IPS-20b (cell line): ENCODE measurements around the gene FAH.

Experiments
- H3K27ac ChIP-seq: one replicate; pipeline ENCODE4 v1.5.1; 2013; ENCODE audit warnings: low read length
- H3K27me3 ChIP-seq: 2 replicates; pipeline ENCODE4 v1.6.1; 2013; ENCODE audit warnings: mild to moderate bottlenecking, low read length, inconsistent platforms; ENCODE audit not compliant: insufficient read depth
- H3K36me3 ChIP-seq: 2 replicates; pipeline ENCODE4 v1.6.1; 2013; ENCODE audit warnings: low read depth, mild to moderate bottlenecking, inconsistent platforms, low read length, moderate library complexity; ENCODE audit not compliant: insufficient read depth
- H3K4me1 ChIP-seq: 2 replicates; pipeline ENCODE4 v1.6.1; 2013; ENCODE audit warnings: mild to moderate bottlenecking, control low read depth, inconsistent platforms, low read length, moderate library complexity; ENCODE audit not compliant: insufficient read depth
- H3K4me3 ChIP-seq: 2 replicates; pipeline ENCODE4 v1.5.1; 2013; ENCODE audit warnings: mild to moderate bottlenecking, low read length, inconsistent platforms
- H3K9ac ChIP-seq: 2 replicates; pipeline ENCODE4 v1.6.1; 2013; ENCODE audit warnings: low read depth, mild to moderate bottlenecking, inconsistent platforms, low read length, moderate library complexity
- H3K9me3 ChIP-seq: 2 replicates; pipeline ENCODE4 v1.6.1; 2013; ENCODE audit warnings: mild to moderate bottlenecking, low read depth, low read length, inconsistent platforms; ENCODE audit not compliant: insufficient read depth

The FAH gene

DNA sequence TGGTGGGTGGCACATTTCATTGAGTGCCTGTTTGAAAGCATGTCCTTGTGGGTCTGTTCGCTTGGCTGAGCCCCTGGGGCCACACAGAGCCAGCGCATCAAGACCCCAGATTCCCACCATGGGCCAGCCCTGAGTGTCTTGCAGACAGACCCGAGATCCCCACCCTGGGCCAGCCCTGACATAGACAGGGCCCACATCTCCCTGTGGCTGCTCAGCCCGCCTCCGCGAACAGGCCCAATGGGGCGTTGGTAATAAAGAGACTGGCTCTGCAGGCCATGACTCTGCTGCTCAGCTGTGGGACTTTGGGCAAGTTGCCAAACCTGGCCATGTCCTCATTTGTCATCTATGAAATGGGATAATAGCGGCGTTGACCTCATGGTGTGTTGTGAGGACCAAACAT, 22.6 kb downstream of the FAH start:
- H3K9me3 ChIP-seq: no peaks in the 10 kb centered on the region
- H3K4me3 ChIP-seq: no peak overlapping the region
- no peak overlapping the region for H3K9ac ChIP-seq
- no peaks in the 10 kb centered on the region for H3K4me1 ChIP-seq
- H3K27me3 ChIP-seq: no peaks in the 10 kb centered on the region
- no peak overlapping the region for H3K27ac ChIP-seq
- H3K36me3 ChIP-seq: peaks cover 3% of the 10 kb centered on the region; the same call in 1 of the 2 replicates

GRCh38 chr15:80176443-80176842, 23.6 kb downstream of the FAH start:
- no peaks in the 10 kb centered on the region for H3K4me1 ChIP-seq
- no peak overlapping the region for H3K9ac ChIP-seq
- H3K27ac ChIP-seq: no peak overlapping the region
- no peaks in the 10 kb centered on the region for H3K27me3 ChIP-seq
- no peaks in the 10 kb centered on the region for H3K9me3 ChIP-seq
- no peak overlapping the region for H3K4me3 ChIP-seq
- H3K36me3 ChIP-seq: peaks cover 3% of the 10 kb centered on the region; the same call in 1 of the 2 replicates

GRCh38 chr15:80177156-80177555, 24.4 kb downstream of the FAH start:
- Histone ChIP-seq H3K36me3 (peaks cover 4% of the 10 kb centered on the region; the same call in 1 of the 2 replicates), H3K9me3 (no peaks in the 10 kb centered on the region)

DNA sequence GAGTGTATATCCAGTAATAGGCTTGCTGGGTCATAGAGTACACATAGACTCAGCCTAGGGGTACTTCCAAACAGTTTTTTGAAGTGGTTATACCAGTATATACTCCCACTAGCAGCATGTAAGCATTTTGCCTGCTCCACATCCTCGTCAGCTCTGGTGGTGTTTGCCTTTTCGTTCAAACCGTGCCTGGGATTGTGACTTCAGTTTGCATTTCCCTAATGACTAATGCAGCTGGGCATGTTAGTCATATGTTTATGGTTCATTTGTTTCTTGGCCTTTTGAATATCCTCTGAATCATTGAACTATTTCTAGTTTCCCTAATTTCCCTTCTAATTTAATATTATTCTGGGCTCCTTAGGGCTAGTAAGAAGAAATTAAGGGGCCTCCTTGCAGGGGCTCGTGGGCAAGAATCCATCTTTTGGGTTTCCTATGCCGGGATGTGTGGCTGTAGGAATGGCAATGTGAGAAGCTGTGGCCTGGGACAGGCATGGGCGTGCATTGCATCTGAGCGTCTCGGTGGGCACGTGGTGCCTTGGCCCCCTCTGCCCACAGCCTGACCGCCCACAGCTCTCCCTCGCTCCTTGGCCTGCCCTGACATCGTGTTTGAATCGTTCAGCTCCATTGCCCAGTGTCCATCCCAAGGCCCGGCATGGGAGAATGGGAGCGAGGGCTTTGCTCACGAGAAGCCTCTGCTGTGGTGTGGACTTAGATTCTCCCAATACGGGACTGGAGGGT, 26.4 kb downstream of the FAH start:
- Histone ChIP-seq H3K4me3 (no peak overlapping the region), H3K9ac (no peak overlapping the region), H3K36me3 (peaks cover 10% of the 10 kb centered on the region; the same call in 1 of the 2 replicates), H3K4me1 (no peaks in the 10 kb centered on the region), H3K9me3 (no peaks in the 10 kb centered on the region), H3K27ac (no peak overlapping the region), H3K27me3 (no peaks in the 10 kb centered on the region)

More at GRCh38 chr15:80177156-80177555, 24.4 kb downstream of the FAH start:
- Histone ChIP-seq H3K4me3 (no peak overlapping the region), H3K27ac (no peak overlapping the region), H3K4me1 (no peaks in the 10 kb centered on the region), H3K27me3 (no peaks in the 10 kb centered on the region), H3K9ac (no peak overlapping the region)

- Histone ChIP-seq H3K9ac (no peak overlapping the region), H3K4me1 (no peaks in the 10 kb centered on the region), H3K36me3 (peaks cover 10% of the 10 kb centered on the region; the same call in 1 of the 2 replicates), H3K27me3 (no peaks in the 10 kb centered on the region), H3K27ac (no peak overlapping the region), H3K4me3 (no peak overlapping the region), H3K9me3 (no peaks in the 10 kb centered on the region)
These were observed 27.1 kb downstream of the FAH start for GRCh38 chr15:80179935-80180334.

- Histone ChIP-seq H3K4me3 (no peak overlapping the region), H3K9me3 (no peaks in the 10 kb centered on the region), H3K27me3 (no peaks in the 10 kb centered on the region), H3K9ac (no peak overlapping the region), H3K36me3 (peaks cover 10% of the 10 kb centered on the region; the same call in 1 of the 2 replicates), H3K4me1 (no peaks in the 10 kb centered on the region), H3K27ac (no peak overlapping the region)
These were observed 27.7 kb downstream of the FAH start for GRCh38 chr15:80180468-80180867.

GRCh38 chr15:80180986-80181385, 28.2 kb downstream of the FAH start:
- Histone ChIP-seq H3K36me3 (peaks cover 14% of the 10 kb centered on the region; the same call in 1 of the 2 replicates), H3K4me3 (no peak overlapping the region), H3K4me1 (no peaks in the 10 kb centered on the region), H3K9ac (no peak overlapping the region), H3K27me3 (no peaks in the 10 kb centered on the region), H3K9me3 (no peaks in the 10 kb centered on the region), H3K27ac (no peak overlapping the region)

GRCh38 chr15:80182611-80183261, 29.9 kb downstream of the FAH start:
- Histone ChIP-seq H3K27ac (no peak overlapping the region), H3K4me3 (no peak overlapping the region), H3K4me1 (peaks cover under 1% of the 10 kb centered on the region; the same call in 1 of the 2 replicates), H3K36me3 (peaks cover 27% of the 10 kb centered on the region; the same call in 1 of the 2 replicates), H3K9me3 (no peaks in the 10 kb centered on the region), H3K27me3 (no peaks in the 10 kb centered on the region), H3K9ac (no peak overlapping the region)

DNA sequence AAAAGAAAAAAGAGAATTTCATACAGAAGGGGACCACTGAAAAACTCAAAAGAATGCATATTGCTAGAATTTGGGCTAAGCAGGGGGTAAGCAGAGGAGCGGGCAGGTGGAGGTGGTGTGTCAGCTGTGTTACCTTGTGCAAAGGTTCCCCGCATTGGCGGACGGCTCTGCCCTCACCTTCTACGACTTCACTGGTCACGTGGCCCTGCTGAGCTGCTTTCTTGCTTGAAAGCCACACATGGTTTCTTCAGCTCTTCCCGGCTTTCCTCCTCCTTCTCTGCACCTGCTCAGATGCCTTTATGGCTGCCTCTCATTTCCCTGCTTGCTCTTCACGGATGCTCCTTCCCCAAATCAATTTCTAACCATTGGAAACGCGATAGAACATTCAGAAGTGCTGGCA, 30.5 kb downstream of the FAH start:
- Histone ChIP-seq H3K36me3 (peaks cover 27% of the 10 kb centered on the region; the same call in 1 of the 2 replicates), H3K27ac (no peak overlapping the region), H3K27me3 (no peaks in the 10 kb centered on the region), H3K4me3 (no peak overlapping the region), H3K4me1 (peaks cover 6% of the 10 kb centered on the region), H3K9ac (no peak overlapping the region), H3K9me3 (no peaks in the 10 kb centered on the region)

DNA sequence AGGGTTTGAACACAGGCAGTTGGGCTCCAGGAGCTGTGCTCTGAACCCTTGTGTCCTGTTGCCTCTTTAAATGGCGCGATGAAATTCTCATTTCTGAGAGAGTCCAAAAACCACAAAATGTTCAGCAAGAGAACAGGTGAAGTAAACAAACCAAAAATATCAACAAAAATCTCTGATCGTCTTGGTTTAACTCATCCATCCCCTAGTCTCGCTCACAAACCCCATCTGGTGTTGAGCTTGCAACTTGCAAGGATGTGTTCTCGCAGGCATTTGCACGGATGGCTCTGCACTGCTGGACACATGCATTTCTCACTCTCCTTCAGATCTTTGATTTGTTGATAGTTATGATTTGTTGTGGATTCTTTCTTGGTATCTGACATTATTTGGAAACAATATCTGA, 31.1 kb downstream of the FAH start:
- Histone ChIP-seq H3K9ac (no peak overlapping the region), H3K36me3 (peaks cover 26% of the 10 kb centered on the region; the same call in 1 of the 2 replicates), H3K27ac (no peak overlapping the region), H3K27me3 (no peaks in the 10 kb centered on the region), H3K4me1 (peaks cover 10% of the 10 kb centered on the region), H3K4me3 (no peak overlapping the region), H3K9me3 (no peaks in the 10 kb centered on the region)

GRCh38 chr15:80184554-80184953, 31.8 kb downstream of the FAH start:
- peaks cover 24% of the 10 kb centered on the region; the same call in 1 of the 2 replicates for H3K36me3 ChIP-seq
- H3K27ac ChIP-seq: no peak overlapping the region
- H3K27me3 ChIP-seq: no peaks in the 10 kb centered on the region
- peaks cover 10% of the 10 kb centered on the region for H3K4me1 ChIP-seq
- no peaks in the 10 kb centered on the region for H3K9me3 ChIP-seq
- no peak overlapping the region for H3K9ac ChIP-seq
- no peak overlapping the region for H3K4me3 ChIP-seq

- Histone ChIP-seq H3K27ac (no peak overlapping the region), H3K27me3 (no peaks in the 10 kb centered on the region), H3K9me3 (no peaks in the 10 kb centered on the region), H3K4me3 (no peak overlapping the region), H3K9ac (no peak overlapping the region), H3K36me3 (peaks cover 24% of the 10 kb centered on the region; the same call in 1 of the 2 replicates), H3K4me1 (peaks cover 10% of the 10 kb centered on the region)
These were observed 32.4 kb downstream of the FAH start for GRCh38 chr15:80185152-80185551.
